ELR (cell line): ENCODE results near the gene NFE2L3.
"Not testable (repeated sequence)": the region's sequence is repeated elsewhere in the genome, so short reads cannot be mapped to it uniquely, and the experiment has no call there.

Experiments
- DNase-seq: peaks from one replicate; pipeline ENCODE4 v3.0.0-alpha.2; 2015; ENCODE audit warnings: low read depth

The NFE2L3 gene, protein sequence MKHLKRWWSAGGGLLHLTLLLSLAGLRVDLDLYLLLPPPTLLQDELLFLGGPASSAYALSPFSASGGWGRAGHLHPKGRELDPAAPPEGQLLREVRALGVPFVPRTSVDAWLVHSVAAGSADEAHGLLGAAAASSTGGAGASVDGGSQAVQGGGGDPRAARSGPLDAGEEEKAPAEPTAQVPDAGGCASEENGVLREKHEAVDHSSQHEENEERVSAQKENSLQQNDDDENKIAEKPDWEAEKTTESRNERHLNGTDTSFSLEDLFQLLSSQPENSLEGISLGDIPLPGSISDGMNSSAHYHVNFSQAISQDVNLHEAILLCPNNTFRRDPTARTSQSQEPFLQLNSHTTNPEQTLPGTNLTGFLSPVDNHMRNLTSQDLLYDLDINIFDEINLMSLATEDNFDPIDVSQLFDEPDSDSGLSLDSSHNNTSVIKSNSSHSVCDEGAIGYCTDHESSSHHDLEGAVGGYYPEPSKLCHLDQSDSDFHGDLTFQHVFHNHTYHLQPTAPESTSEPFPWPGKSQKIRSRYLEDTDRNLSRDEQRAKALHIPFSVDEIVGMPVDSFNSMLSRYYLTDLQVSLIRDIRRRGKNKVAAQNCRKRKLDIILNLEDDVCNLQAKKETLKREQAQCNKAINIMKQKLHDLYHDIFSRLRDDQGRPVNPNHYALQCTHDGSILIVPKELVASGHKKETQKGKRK

DNA sequence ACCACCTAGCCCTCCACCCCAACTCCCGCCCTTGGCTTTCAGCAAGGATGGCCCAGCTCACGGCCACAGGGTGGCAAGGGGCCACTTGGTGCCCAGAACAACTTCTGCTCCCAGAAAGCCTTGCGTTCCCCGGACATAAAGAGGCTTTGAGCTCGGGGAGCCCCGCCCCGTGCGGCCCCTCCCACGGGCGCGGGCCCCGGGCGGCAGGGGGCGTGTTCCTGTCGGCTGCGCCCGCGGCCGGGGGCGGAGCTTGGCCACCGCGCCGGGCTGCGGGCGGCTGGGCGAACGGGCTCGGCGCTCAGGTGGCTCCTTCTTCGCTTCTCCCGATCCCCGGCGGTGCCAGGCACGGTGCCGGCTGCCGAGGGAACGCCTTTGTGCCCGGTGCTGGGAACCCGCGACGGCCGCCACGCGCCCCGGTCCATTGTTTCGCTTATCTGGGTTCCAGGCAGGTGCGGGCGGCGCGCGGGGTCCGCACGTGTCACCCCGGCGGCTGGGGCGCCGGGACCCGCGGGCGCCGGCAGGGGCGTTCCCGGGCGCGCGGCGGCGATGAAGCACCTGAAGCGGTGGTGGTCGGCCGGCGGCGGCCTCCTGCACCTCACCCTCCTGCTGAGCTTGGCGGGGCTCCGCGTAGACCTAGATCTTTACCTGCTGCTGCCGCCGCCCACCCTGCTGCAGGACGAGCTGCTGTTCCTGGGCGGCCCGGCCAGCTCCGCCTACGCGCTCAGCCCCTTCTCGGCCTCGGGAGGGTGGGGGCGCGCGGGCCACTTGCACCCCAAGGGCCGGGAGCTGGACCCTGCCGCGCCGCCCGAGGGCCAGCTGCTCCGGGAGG is at the start of gene NFE2L3:
NFE2L3 (plus strand) TSS at position 246 of the 829 bp plus-strand sequence; CDS start at position 547, 301 bp downstream.
- DNase-seq, result peak; percentile 85

DNA sequence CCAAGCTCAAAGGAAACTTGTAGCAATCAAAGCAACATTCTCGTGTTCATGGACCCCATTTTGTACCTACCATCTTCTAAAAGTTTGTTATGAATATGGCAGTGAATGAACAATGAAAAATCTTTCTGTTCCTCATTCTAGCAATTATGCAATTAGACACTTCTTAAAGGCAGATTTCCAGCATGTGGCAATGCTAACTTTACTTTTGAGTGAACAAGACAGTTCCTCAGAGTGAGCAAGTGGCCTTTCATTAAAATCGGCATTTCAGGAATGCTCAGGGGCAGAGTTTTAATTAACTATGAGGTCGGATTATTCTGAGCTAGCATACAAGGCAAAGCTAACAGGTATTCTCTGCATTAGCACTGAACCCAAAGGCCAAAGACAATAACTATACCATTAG is 48.4 kb upstream of the NFE2L3 start:
- DNase-seq, result no peak

DNA sequence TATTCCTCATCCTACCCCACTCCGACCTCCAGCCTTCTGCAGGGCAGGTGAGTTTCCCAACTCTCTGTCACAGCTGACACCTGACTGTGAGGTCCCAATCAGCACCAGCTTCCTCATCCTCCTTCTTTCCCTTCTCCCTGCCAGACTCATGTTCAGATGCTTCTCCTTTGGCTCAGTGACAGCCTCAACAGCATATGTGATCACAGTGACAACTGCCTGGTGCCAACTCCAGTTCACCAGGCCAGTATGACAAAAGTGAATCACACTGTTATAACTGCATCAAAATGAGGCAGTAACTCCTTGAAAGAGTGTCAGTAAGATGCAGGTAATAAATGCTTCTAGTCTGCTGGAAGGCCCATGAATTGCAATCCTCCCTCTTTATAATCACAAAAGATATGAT is 46.8 kb upstream of the NFE2L3 start:
- DNase-seq, result no peak

DNA sequence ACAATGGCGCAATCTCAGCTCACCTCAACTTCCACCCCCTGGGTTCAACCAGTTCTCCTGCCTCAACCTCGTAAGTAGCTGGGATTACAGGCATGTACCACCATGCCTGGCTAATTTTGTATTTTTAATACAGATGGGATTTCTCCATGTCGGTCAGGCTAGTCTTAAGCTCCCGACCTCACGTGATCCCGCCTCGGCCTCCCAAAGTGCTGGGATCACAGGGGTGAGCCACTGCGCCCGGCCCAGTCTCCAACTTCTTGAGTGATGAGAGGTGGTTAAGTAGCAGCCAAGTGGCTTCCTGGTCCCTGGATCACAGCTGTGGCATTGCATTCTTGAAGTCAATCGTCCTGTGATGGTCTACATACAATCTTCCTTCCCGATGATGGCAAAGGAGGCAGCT is 46.1 kb upstream of the NFE2L3 start:
- no peak for DNase-seq

DNA sequence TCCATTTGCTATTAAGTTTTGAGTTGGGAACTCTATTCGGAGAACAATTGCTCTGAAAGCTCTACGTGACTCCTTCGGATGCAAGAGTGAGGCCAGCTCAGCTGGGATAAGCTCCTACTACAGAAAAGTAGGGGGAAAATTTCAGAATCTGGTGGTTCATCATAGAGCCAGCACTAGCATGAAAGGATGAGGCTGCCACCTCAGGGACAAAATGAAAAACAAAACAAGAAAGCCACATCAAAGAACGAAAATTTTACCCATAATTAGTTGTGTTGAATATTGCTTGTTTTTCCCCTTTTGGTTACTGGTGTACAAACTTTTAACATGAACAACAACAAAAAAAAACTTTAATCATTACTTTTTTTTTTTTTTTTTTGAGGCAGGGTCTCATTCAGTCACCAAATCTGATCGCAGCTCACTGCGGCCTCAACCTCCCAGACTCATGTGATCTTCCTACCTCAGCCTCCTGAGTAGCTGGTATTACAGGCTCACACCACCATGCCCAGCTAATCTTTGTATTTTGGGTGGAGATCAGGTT is 39.7 kb upstream of the NFE2L3 start:
- DNase-seq, result no peak

DNA sequence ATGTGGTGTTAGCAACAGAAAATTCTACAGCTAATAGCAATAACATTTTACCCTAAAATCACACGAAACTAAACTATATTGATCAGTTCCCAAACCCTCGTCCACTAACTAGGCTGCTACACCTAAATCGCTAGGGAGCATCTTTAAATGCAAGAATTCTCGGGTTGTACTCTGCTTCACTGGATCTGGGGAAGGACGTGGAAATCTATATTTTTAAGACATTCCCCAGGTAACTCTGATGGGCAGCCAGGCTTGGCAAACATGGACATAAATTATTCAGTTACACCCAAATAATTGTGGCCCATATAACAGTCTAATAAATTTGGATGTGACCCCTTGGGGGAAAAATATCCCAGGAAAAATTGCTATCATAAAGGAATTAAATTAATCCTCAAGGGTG is 36.3 kb upstream of the NFE2L3 start:
- DNase-seq, result no peak

DNA sequence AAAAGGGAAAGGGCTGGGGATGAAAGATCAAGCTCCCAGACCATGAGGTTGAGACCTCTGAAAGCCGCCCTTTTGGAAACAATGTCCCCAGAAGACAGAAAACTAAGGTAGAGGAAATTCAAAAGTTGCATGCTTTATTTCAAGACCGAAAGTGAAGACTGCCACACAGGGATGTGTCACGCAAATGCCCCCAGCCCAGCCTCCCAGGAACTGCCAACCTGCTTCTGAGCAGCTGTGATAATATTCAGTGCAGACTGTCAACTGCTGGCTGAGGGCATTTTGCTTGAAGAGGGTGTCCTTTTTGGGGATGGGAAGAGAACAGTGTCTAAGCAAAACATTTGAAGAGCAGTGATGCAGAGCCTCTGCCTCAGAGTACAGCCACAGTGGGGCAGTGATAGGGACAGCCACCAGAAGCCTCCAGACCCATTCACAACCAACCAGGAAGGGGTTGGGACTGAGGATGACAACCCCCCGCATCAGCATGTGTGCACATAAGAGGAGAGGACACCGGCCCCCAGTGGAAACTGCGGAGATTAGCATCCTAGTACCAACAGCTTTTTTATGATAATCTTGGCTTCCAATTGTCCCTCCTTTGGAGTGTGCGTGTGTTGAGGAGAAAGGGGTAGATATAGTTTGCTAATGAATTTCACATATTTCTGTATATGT is 34.7 kb upstream of the NFE2L3 start:
- peak; percentile 17 for DNase-seq

DNA sequence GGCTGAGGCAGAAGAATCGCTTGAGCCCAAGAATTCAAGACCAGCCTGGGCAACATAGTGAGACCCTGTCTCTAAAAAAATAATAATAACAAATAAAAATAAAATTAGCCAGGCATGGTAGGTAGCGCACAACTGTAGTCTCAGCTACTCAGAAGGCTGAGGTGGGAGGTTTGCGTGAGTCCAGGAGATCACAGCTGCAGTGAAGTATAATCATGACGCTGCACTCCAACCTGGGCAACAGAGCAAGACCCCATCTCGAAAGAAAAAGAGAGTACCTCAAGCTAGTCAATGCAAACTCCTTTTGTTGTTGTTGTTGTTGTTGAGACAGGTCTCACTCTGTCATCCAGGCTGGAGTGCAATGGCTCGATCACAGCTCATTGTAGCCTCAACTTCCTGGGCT is 34.0 kb upstream of the NFE2L3 start:
- DNase-seq, result no peak

DNA sequence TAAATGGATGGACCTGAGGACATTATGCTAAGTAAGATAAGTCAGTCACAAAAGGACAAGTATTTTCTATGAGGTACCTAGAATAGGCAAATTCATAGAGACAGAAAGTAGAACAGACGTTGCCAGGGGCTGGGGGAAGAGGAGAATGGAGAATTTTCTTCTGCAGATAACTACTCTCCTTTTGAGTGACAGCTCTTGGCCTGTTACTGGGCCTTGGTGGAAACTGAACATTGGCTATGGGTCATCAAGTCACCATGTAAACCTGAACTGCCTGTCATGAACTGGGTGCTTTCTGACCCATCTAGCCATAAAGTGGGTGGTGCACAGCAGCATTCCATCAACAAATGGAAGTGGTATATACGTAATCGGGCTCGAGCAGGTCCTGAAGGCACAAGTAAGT is 29.3 kb upstream of the NFE2L3 start:
- no peak for DNase-seq

DNA sequence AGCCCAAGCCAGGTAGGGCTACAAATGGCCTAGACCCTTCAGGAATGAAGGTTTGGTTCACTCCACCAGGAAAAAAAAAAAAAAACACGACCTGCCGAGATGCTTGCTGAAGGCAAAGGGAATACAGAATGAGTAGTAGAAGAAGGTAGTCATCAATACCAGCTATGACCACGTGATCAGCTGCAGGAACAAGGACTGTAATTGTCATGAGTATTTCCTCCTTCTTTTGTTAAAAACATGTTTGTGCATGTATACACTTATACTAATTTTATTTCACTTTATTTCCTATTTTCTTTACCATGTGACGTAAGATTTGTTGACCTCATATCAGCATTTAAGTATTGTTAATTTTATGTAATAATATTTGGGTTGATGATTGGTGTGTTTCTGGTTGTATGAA is 27.2 kb upstream of the NFE2L3 start:
- not testable (repeated sequence) for DNase-seq

DNA sequence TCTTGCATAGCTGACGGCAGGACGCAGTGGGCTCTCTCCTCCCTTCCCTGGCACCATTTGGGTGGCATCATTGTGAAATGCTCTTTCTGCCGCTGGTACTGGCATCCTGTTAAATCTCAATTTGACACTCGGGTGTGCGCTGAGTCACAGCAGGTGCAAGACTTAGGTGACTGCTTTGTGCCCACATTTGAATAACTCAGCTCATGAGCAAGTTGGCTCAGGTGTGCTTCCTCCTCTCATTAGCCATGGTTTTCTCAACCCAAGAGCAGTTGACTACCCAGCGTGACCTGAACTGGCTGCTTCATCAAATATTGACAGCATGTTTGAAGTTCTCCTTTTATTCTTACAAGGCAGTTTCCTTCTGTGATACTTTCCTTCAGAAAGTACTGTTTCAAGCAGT is 24.6 kb upstream of the NFE2L3 start:
- DNase-seq, result no peak

DNA sequence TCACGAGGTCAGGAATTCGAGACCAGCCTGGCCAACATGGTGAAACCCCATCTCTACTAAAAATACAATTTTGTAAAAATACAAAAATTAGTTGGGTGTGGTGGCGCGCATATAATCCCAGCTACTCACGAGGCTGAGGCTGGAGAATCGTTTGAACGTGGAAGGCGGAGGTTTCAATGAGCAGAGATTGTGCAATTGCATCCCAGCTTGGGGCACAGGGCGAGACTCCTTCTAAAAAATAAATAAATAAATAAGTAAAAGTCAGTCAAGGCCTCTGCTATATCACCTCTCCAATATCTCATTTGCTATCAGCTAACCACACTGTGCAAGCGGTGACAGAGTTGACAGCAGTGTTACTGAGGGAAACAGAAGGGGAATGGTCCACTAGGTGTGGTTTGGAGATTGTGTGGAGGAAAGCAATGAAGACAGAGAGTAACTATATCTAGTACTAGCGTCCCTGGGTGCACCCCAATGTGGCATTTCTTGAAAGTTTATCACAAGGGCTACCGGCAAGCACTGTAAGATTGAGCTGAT is 20.9 kb upstream of the NFE2L3 start:
- DNase-seq, result no peak

DNA sequence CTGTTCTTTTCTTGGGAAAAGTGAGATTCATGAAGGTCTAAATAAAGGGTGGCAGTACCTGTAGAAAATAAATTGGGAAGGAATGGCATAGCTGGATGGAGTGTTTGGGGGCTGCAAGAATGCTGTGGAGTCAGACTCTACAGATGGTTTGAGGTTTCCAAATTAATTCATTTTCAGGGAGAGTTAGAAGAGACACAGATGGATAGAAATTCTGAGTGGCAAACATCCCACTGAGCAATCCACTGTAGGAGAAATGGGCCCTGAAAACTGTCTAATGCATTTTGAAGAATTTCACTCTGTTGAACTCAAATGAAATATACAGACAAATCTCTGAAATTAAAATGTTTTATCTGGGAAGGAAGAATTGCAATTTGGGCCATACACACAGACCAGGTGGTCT is 16.9 kb upstream of the NFE2L3 start:
- no peak for DNase-seq

DNA sequence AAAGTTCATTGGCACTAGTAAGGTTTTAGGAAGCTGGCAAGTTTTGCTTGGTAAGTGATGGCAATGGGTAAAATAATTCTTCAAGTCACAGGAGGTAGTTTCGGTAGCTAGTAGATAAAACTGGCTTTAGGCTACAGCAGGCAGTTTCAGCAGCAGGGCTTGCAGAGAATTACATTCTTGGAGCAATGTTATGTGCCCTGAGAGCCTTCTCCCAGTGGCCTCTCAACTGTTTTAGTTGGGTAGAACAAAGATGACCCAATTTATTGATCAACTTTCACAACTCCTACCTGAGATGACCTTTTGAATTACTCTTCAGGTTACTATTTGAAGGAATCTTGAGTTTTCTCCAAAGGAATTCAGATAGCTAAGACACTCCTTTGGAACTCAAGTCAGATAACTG is 16.4 kb upstream of the NFE2L3 start:
- no peak for DNase-seq

DNA sequence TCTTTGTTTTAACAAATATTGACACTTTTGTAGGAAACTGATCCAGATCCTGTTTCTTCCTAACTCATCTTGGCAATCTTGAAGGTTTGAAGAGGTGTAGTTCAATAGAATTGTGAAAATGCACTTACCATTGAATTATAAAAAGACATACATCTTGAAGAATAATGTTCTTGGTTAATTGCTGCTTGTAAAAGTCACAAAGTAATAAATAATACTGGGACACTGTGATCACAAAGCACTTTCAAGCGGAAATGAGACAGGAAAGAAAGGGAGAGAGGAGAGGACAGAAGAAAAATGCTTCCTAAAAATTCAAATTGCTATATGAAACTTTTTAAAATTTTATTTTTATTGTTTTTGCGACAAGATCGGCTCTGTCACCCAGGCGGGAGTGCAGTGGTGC is 15.2 kb upstream of the NFE2L3 start:
- DNase-seq, result no peak

DNA sequence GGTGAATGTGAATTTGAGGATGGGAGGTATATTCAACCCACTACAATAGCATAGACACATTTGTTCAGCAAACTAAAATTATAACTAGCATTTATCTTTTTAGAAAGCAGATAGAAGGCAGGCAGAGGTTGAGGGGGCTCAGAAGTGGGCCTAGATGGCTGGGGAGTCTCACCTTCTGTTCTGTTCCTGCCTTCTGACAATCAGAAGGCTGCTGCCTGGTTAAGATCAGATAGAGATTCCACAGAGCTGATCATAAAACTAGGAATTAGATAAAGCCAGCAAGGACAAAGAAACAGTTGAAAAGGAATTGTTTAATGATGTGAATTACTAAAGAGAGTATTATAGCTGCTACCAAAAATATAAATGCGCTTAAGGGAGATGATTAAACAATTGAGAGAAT is 11.6 kb upstream of the NFE2L3 start:
- no peak for DNase-seq

DNA sequence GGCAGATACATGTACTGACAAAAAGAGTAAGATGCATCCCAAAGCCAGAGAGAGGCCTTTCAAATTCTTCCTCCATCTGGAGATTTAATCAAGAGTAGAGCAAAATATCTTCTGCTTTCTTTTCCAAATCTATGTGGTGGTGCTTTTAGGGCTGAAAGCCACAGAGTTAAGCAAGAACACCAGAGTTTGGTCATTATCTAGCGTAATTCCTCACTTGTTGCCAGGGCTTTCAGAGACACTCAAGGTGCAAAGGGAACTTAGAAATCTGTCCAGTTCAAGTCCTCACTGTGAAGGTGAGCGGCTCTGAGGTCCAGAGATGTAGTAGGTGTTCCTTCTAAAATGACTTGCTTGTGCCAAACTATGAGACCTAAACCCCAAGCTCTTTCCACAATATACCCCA is 10.9 kb upstream of the NFE2L3 start:
- no peak for DNase-seq

DNA sequence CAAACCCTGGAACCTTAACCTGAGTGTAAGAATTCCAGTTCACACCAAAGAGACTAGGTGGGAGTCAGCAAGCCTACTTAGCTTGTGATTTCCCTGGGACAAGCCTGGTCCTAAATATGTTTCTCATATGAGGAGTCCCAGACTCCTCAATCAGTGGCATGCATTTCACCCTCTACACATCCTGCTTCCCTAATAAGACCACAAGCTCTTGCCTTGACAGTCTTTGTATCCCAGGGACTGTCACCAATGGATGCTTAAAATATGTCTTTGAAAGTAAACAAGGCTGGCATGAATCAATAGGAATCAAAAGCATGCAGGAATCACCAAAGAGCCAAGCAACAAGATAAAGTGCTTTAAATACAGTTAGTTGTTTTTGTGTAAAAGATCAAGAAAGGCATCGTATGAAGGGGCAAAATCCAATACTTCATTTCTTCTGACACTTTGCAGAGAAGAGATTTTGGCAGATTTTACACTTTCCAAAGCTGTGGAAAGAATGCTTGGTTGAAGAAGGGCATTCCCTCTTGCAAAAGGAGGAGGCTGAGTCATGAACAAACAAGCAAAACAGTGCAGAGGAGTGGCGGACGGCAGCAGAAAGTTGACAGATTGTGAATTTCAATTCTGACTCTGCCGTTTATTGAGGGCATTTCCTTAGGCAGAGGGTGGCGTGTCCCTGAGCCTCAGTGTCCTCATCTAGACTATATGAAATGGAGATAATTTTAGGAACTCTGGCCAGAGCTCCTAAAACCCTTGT is 8.5 kb upstream of the NFE2L3 start:
- peak; percentile 27 for DNase-seq

DNA sequence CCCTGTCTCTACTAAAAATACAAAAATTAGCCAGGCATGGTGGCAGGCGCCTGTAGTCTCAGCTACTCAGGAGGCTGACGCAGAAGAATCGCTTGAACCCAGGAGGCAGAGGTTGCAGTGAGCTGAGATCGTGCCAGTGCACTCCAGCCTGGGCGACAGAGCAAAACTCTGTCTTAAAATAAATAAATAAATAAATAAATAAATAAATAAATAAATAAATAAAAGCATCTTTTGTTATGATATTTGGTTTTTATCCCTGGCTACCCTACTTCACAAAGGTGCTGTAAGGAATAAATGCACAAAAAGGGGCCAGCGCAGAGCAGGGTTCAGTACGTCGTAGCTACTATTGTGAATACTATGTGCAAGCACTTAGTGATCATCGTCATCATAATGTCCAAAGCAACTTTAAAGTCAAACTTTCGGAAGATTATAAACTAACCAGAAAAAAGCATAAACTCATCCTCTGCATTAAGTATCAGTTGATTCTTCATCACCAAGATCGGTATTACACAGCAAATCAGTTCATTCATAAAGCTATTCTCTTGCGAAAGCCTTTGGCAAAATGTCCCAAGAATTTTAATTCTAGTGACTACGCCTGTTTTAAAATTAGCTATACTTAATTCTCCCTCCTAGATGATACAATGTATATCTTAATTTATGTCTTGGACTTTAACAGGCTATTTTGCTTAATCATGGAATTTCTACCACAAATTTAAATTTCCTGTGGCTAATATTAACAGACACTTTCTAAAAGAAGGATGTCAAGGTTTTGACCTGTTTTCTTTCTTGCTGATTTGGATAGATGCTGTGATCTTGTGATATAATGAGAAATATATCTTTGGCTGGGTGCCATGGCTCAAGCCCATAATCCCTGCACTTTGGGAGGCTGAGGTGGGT is 7.6 kb upstream of the NFE2L3 start:
- DNase-seq, result no peak

DNA sequence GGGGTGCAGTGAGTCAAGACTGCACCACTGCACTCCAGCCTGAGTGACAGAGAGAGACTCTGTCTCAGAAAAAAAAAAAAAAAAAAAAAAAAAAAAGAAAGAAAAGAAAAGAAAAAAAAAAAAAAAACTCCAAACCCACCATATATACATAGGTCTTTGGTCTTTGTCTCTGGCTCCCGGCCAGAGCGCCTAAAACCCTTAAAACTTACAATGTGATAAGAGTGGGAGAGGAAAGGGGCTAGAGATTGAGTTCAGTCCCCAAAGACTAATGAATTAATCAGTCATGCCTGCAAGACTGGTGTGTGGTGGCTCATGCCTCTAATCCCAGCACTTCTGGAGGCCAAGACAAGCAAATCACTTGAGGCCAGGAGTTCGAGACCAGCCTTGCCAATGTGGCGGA is 6.8 kb upstream of the NFE2L3 start:
- DNase-seq, result no peak
